WTC11 (cell line): ENCODE data around the gene GOLGA6L7. TPM values are rescaled to one million over a fixed set of nuclear protein-coding genes. Genes with fewer than 3 reads are reported as not detected.

Experiments
- IRF2 ChIP-seq: sonication (generic); formaldehyde crosslinking; IDR thresholded peaks from 2 replicates; pipeline ENCODE4 v1.8.0; 2022; ENCODE audit warnings: low read depth, missing genetic modification reagents, borderline replicate concordance
- PRRX2 ChIP-seq: fragments of 250-450 bp; sonication (Bioruptor Pico); IDR thresholded peaks from 2 replicates; pipeline ENCODE4 v1.8.0; 2021; ENCODE audit warnings: mild to moderate bottlenecking
- SOX15 ChIP-seq: fragments of 250-450 bp; sonication (Bioruptor Pico); IDR thresholded peaks from 2 replicates; pipeline ENCODE4 v1.9.0; 2021; ENCODE audit warnings: mild to moderate bottlenecking
- ZNF138 ChIP-seq: sonication (generic); formaldehyde crosslinking; conservative IDR thresholded peaks from 2 replicates; pipeline ENCODE4 v1.8.1; 2022; ENCODE audit warnings: mild to moderate bottlenecking, moderate library complexity, missing genetic modification reagents
- total RNA-seq: library from RNA; stranded (reverse); gene quantifications from 3 replicates; pipeline ENCODE4 v1.2.3, GENCODE V29; 2021
- TF ChIP-seq, protein P1 (sequence below): sonication (generic); formaldehyde crosslinking; IDR thresholded peaks from 2 replicates; pipeline ENCODE4 v1.8.1; 2022; ENCODE audit warnings: mild to moderate bottlenecking, moderate library complexity, missing genetic modification reagents
- TF ChIP-seq, protein P2 (sequence below): sonication (generic); formaldehyde crosslinking; IDR thresholded peaks from 2 replicates; pipeline ENCODE4 v1.8.0; 2022; ENCODE audit warnings: mild to moderate bottlenecking, missing genetic modification reagents
- TF ChIP-seq, protein P3 (sequence below): fragments of 250-450 bp; sonication (Bioruptor Pico); conservative IDR thresholded peaks from 2 replicates; pipeline ENCODE4 v1.9.0; 2021; ENCODE audit warnings: mild to moderate bottlenecking
- TF ChIP-seq, protein P4 (sequence below): fragments of 250-450 bp; sonication (Bioruptor Pico); IDR thresholded peaks from 2 replicates; pipeline ENCODE4 v1.9.0; 2021; ENCODE audit warnings: mild to moderate bottlenecking, borderline replicate concordance
- TF ChIP-seq, protein P5 (sequence below): sonication (generic); formaldehyde crosslinking; IDR thresholded peaks from 2 replicates; pipeline ENCODE4 v1.8.1; 2023; ENCODE audit warnings: mild to moderate bottlenecking, missing genetic modification reagents, moderate library complexity
- TF ChIP-seq, protein P6 (sequence below): sonication (generic); formaldehyde crosslinking; IDR thresholded peaks from 2 replicates; pipeline ENCODE4 v1.8.1; 2022; ENCODE audit warnings: low read depth, missing genetic modification reagents, borderline replicate concordance
- TF ChIP-seq, protein P7 (sequence below): sonication (generic); formaldehyde crosslinking; IDR thresholded peaks from 2 replicates; pipeline ENCODE4 v1.8.1; 2023; ENCODE audit warnings: mild to moderate bottlenecking, missing genetic modification reagents, borderline replicate concordance

The GOLGA6L7 gene
- total RNA-seq, 1 experiment from 2014 or later = not detected

DNA sequence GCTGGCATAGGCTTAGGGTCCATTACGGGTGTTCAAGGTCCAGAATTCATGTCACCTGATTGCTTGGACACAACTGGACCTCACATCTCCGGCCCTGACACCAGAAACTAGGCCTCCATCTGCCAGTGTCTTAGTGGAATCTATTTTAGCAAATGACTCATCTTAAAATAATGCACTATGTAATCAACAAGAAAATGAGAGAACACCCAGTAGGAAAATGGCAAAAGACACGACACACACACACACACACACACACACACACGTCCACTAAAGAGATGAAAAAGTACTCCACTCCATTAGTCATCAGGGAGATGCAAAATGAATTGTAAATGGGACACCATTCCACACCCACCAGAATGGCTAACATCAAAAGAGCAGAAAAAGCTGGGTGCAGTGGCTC, 48.5 kb upstream of the GOLGA6L7 start (continued):
- TF ChIP-seq, protein P1, sequence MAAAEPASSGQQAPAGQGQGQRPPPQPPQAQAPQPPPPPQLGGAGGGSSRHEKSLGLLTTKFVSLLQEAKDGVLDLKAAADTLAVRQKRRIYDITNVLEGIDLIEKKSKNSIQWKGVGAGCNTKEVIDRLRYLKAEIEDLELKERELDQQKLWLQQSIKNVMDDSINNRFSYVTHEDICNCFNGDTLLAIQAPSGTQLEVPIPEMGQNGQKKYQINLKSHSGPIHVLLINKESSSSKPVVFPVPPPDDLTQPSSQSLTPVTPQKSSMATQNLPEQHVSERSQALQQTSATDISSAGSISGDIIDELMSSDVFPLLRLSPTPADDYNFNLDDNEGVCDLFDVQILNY (CRISPR knock-in tag) = no peak
- TF ChIP-seq IRF2 (no peak), SOX15 (CRISPR knock-in tag) (no peak), PRRX2 (no peak), ZNF138 (CRISPR knock-in tag) (no peak)
- TF ChIP-seq, protein P2, sequence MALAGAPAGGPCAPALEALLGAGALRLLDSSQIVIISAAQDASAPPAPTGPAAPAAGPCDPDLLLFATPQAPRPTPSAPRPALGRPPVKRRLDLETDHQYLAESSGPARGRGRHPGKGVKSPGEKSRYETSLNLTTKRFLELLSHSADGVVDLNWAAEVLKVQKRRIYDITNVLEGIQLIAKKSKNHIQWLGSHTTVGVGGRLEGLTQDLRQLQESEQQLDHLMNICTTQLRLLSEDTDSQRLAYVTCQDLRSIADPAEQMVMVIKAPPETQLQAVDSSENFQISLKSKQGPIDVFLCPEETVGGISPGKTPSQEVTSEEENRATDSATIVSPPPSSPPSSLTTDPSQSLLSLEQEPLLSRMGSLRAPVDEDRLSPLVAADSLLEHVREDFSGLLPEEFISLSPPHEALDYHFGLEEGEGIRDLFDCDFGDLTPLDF (CRISPR knock-in tag) = no peak
- TF ChIP-seq, protein P3, sequence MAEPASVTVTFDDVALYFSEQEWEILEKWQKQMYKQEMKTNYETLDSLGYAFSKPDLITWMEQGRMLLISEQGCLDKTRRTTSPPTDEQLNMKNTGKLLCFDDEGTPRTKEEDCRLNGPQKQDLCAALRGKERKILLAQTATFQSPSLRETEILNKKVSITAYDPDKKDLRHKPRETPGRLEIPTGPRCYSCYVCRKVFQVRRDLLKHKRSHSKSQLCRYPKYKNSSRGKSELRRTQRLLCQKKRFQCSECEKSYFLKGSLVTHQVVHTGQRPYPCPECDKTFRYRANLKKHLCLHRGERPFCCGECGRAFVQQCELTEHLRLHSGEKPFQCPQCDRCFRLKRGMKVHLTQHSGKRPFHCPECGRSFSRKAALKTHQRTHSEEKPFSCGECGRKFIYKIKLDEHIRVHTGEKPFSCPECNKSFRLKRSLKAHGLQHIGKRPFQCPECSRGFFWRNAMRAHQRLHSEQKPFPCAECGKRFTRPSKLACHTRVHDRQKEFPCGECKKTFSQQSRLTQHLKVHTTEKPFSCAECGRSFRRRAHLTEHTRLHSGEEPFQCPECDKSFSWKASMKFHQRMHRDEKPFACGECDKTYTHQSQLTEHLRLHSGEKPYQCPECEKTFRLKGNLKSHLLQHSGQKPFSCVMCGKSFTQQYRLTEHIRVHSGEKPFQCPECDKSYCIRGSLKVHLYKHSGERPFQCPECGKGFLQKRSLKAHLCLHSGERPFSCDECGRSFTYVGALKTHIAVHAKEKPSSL (CRISPR knock-in tag) = no peak
- TF ChIP-seq, protein P4, sequence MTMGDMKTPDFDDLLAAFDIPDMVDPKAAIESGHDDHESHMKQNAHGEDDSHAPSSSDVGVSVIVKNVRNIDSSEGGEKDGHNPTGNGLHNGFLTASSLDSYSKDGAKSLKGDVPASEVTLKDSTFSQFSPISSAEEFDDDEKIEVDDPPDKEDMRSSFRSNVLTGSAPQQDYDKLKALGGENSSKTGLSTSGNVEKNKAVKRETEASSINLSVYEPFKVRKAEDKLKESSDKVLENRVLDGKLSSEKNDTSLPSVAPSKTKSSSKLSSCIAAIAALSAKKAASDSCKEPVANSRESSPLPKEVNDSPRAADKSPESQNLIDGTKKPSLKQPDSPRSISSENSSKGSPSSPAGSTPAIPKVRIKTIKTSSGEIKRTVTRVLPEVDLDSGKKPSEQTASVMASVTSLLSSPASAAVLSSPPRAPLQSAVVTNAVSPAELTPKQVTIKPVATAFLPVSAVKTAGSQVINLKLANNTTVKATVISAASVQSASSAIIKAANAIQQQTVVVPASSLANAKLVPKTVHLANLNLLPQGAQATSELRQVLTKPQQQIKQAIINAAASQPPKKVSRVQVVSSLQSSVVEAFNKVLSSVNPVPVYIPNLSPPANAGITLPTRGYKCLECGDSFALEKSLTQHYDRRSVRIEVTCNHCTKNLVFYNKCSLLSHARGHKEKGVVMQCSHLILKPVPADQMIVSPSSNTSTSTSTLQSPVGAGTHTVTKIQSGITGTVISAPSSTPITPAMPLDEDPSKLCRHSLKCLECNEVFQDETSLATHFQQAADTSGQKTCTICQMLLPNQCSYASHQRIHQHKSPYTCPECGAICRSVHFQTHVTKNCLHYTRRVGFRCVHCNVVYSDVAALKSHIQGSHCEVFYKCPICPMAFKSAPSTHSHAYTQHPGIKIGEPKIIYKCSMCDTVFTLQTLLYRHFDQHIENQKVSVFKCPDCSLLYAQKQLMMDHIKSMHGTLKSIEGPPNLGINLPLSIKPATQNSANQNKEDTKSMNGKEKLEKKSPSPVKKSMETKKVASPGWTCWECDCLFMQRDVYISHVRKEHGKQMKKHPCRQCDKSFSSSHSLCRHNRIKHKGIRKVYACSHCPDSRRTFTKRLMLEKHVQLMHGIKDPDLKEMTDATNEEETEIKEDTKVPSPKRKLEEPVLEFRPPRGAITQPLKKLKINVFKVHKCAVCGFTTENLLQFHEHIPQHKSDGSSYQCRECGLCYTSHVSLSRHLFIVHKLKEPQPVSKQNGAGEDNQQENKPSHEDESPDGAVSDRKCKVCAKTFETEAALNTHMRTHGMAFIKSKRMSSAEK (CRISPR knock-in tag) = no peak
- TF ChIP-seq, protein P5, sequence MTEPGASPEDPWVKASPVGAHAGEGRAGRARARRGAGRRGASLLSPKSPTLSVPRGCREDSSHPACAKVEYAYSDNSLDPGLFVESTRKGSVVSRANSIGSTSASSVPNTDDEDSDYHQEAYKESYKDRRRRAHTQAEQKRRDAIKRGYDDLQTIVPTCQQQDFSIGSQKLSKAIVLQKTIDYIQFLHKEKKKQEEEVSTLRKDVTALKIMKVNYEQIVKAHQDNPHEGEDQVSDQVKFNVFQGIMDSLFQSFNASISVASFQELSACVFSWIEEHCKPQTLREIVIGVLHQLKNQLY (CRISPR knock-in tag) = no peak
- TF ChIP-seq, protein P6, sequence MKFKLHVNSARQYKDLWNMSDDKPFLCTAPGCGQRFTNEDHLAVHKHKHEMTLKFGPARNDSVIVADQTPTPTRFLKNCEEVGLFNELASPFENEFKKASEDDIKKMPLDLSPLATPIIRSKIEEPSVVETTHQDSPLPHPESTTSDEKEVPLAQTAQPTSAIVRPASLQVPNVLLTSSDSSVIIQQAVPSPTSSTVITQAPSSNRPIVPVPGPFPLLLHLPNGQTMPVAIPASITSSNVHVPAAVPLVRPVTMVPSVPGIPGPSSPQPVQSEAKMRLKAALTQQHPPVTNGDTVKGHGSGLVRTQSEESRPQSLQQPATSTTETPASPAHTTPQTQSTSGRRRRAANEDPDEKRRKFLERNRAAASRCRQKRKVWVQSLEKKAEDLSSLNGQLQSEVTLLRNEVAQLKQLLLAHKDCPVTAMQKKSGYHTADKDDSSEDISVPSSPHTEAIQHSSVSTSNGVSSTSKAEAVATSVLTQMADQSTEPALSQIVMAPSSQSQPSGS (CRISPR knock-in tag) = no peak
- TF ChIP-seq, protein P7, sequence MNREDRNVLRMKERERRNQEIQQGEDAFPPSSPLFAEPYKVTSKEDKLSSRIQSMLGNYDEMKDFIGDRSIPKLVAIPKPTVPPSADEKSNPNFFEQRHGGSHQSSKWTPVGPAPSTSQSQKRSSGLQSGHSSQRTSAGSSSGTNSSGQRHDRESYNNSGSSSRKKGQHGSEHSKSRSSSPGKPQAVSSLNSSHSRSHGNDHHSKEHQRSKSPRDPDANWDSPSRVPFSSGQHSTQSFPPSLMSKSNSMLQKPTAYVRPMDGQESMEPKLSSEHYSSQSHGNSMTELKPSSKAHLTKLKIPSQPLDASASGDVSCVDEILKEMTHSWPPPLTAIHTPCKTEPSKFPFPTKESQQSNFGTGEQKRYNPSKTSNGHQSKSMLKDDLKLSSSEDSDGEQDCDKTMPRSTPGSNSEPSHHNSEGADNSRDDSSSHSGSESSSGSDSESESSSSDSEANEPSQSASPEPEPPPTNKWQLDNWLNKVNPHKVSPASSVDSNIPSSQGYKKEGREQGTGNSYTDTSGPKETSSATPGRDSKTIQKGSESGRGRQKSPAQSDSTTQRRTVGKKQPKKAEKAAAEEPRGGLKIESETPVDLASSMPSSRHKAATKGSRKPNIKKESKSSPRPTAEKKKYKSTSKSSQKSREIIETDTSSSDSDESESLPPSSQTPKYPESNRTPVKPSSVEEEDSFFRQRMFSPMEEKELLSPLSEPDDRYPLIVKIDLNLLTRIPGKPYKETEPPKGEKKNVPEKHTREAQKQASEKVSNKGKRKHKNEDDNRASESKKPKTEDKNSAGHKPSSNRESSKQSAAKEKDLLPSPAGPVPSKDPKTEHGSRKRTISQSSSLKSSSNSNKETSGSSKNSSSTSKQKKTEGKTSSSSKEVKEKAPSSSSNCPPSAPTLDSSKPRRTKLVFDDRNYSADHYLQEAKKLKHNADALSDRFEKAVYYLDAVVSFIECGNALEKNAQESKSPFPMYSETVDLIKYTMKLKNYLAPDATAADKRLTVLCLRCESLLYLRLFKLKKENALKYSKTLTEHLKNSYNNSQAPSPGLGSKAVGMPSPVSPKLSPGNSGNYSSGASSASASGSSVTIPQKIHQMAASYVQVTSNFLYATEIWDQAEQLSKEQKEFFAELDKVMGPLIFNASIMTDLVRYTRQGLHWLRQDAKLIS (CRISPR knock-in tag) = no peak
- TF ChIP-seq, all 79 proteins: peak for 0
